Left colon (tissue), 2 donors: Measurements from ENCODE around the gene TFDP3. TPM values are rescaled to one million over a fixed set of nuclear protein-coding genes. Genes with fewer than 3 reads are reported as not detected.

Experiments
- ATAC-seq: fragments of 200-7000 bp; cut with Tn5 transposase; one replicate; pipeline ENCODE4 v1.9.1; 2020; ENCODE audit warnings: mild to moderate bottlenecking, moderate library complexity
- DNase-seq, 2 donors: peaks; one replicate each; pipeline ENCODE4 v3.0.0-alpha.2; 2020
- intact Hi-C, 2 donors: fragments of 100-400 bp; cut with DNase I in 1 of 2; cut with micrococcal nuclease in 1 of 2; formaldehyde crosslinking; loops; one replicate each; pipeline versions ENCODE4 v1.11.2 to v1.14.0; 2022; cut with DNase I, micrococcal nuclease
- long read RNA-seq: library from polyadenylated mRNA; unstranded; transcript quantifications from one replicate; pipeline ENCODE4 v2.0.0, GENCODE V29; 2021
- total RNA-seq, 2 donors: library from RNA; stranded (reverse); fragmentation: NEBNext Ultra II Directional; extraction: Animal tissue kit (Norgen Biotek cat#: 25700); gene quantifications; one replicate each; pipeline ENCODE4 v1.2.1, GENCODE V29; 2021
- donor health status: DM: no; HTN: no; CAD: no.
- donor health status: DM: yes; HTN: yes; CAD: no.

Gene TFDP3, protein sequence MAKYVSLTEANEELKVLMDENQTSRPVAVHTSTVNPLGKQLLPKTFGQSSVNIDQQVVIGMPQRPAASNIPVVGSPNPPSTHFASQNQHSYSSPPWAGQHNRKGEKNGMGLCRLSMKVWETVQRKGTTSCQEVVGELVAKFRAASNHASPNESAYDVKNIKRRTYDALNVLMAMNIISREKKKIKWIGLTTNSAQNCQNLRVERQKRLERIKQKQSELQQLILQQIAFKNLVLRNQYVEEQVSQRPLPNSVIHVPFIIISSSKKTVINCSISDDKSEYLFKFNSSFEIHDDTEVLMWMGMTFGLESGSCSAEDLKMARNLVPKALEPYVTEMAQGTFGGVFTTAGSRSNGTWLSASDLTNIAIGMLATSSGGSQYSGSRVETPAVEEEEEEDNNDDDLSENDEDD
- total RNA-seq, result not detected
- long read RNA-seq, result 0 reads

DNA sequence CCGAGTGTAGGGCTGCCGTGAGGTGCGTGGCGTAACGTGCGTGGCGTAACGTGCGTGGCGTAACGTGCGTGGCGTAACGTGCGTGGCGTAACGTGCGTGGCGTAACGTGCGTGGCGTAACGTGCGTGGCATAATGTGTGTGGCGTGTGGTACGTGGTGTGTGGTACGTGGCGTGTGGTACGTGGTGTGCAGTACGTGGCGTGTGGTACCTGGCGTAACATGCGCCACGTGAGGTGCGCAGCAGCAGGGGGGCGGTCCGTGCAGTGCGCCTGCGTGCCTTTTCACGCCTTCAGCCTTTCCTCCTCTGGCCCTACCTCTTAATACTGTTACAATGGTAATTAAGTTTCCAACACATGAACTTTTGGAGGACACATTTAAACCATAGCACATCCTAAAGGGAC, at the start of gene TFDP3:
TFDP3 (minus strand) TSS at position 26 of the 400 bp plus-strand sequence. CDS start 95 bp downstream, outside the sequence.
- intact Hi-C loops, result no loop called here
- ATAC-seq, result no peak
- DNase-seq, result no peak

- no peak for ATAC-seq
- DNase-seq, result no peak
- intact Hi-C loops, result no loop called here
Observed at GRCh38 chrX:133267621-133268020, 49.5 kb upstream of the TFDP3 start.

DNA sequence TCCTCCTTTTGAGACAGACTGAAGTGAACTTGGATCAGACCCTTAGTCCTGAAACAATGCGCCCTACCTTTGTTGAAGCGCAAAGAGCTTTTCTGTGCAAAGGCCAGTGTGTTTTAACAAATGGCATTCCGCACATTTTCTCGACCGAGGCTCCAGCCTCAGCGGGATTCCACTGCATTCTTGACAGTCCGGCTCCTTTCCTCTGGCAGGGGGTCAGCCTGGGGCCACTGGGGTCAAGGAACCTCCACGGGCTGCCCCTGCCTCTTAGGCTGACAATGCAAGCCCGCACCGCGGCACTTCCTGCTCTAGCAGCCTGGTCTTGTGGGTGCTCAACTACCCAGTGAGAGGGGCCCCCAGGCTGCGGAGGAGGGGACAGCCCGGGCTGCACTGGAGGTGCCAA, 47.2 kb upstream of the TFDP3 start:
- no peak for ATAC-seq
- intact Hi-C loops, result no loop called here
- DNase-seq, result no peak

DNA sequence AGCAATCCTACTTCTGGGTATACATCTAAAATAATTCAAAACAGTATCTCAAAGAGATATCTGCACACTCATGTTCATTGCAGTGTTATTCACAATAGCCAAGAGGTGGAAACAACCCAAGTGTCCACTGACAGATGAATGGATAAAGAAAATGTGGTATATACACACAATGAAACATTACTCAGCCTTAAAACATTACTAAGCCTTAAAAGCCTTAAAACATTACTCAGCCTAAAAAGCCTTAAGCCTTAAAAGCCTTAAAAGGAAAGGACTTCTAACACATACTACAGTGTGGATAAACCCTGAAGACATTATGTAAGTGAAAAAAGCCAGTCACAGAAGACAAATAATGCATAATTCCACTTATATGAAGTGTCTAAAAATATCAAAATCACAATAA, 40.3 kb upstream of the TFDP3 start:
- DNase-seq (no peak), ATAC-seq (no peak)
- intact Hi-C loops, result no loop called here

DNA sequence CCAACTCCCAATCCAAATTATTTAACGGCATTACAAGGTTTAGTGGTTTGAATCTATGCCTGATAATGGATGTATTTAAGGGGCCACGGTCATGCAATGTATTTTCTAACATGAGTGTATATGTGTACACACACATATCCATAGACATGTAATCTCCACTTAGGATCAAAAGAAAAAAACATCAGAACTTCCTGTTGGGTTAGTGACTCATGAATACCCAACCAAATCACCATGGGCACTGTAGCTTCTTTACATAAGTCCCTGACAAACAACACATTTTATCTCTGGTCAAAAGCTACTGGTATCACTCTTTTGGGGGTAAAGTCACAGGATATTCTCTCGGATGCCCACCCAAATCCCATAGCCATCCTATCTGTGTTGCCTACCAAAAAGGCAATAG, 36.5 kb upstream of the TFDP3 start:
- intact Hi-C loops, result no loop called here
- DNase-seq (no peak), ATAC-seq (no peak)

GRCh38 chrX:133251204-133251603, 33.0 kb upstream of the TFDP3 start:
- intact Hi-C loops, result no loop called here
- DNase-seq (no peak), ATAC-seq (no peak)

DNA sequence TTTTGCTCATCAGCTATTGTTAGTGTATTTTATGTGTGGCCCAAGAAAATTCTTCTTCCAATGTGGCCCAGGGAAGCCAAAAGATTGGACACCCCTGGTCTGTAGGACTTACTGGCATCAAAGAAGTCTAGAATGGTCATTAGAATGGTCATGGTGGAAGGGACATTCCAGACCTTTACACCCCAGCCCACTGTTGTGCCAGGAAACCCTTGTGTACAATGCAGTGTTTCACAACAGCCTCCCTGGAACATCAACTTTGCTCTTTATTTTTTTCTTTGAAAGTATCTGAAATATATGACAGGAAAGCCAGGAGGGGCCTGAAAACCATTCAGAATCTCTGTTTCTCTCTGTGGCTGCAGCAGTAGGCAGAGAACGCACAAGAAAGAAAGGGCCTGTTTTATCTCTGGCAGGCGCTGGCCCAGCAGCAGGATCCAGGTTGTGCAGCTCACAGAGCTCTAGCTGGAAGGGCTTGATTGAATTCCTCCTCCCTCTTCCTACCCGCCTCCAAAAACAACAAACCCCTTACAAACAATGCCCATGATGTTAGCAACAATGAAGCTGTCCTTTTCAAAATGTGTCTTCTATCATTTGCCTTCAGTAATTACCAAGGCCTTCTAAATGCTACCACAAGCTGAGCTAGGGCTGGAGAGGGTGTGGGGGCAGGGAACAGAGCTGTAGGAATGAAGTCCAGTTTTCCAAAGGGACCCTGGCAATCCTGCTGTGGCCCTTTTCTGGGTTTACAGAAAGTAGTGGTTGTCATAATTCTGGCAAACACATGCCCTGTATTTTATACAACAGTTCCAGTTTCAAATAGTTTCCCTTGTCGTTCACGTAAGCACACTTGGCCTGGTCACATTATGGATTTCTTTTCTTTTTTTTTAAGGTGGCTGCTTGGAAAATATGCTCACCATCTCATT, 32.3 kb upstream of the TFDP3 start:
- intact Hi-C loops, result no loop called here
- DNase-seq (no peak), ATAC-seq (no peak)

DNA sequence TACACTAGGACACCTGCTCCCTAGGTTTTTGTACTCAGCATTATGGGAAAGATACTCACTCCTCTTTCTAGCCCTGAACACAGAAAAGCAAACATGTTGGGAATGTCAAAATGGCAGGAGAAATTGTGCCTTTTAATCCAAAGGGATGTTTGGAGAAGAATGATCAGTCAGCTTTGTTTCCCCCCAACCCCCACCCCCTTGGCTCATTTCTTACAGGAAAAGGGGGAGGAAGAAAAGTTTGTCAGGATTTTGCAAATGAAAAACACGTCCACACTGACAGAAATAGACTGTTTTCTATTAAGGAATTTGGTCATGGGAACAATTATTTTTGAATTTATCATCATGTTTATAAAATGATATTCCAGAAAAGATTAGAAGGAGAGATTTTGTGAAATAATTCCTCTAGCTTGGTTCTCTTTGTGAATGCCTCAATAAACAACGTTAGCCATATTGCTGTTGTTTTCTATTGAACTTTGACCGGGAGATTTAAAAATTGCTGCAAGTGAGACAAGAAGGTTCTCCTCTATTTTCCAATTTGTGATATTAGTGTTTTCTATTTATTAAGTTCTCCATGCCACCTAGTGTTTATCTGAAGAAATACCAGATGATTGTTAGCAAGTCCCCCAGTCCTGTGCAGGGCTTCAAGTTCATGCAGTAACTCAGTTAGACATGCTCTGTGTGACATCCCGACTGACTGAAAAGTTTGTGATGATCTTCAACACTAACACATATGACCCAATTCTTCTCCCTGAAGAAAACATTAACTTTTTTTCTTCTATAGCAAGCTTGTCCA, 31.3 kb upstream of the TFDP3 start:
- intact Hi-C loops, result no loop called here
- no peak for ATAC-seq
- no peak for DNase-seq

DNA sequence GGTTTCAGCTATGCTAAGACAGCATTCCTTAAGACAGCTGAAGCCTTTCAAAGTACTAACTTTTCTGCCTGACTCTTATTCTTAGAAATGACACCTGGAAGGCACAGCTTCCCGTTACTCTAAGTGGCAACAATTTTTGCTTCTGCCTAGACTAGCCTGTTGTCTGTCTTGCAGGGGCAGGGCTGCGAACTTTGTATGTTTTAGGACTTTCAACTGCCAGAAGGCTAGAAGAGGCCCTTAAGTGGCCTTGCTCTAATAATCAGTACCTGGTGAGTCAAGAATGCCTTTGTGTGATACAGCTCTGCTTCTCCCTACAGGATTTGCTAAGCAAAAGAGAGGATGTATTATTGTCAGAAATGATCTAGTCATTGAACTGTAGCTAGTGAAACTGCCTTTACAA, 30.0 kb upstream of the TFDP3 start:
- intact Hi-C loops, result no loop called here
- ATAC-seq (no peak), DNase-seq (no peak)

DNA sequence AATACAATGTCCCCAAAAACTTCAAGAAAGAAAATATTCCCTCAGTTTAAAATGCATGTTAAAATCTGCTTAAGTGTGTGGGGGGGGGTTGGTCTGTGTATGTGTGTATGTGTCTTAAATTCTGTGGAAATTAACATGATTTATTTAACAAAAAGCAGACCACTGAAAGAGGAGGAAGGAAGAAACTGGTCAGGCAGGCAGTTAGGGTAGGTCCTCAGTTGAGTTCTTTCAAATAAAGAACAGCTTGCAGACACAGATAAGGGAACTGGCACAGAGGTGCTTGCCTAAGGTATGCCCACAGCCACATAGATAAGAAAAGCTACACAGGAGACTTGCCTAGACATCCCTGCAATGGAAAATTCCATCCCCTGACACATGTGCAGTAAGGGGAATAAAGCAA, 28.8 kb upstream of the TFDP3 start:
- DNase-seq (no peak), ATAC-seq (no peak)
- intact Hi-C loops, result no loop called here

- no peak for DNase-seq
- ATAC-seq, result no peak
- intact Hi-C loops, result no loop called here
Observed at GRCh38 chrX:133235830-133236229, 17.7 kb upstream of the TFDP3 start.

DNA sequence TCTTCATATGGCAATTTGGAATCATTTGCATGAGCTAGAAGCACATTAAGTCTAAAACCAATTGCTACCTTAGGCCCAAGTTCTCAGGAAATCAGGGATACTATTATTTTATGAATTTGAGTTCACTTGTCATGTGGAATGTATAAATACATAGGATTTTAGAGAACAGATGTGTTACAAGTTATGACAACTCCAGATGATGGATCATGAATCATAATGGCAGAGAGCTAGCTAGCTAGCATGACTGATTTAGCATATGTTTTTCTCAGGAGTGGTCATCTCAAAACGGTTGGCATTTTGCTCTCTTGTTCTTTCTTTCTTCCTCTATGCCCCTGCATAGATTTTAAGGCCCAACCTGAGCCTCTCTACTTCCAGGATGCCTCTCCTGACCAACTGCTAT, 14.2 kb upstream of the TFDP3 start:
- DNase-seq, result no peak
- intact Hi-C loops, result no loop called here
- ATAC-seq, result no peak

- intact Hi-C loops, result no loop called here
- ATAC-seq, result no peak
- no peak for DNase-seq
Observed at GRCh38 chrX:133229361-133229760, 11.2 kb upstream of the TFDP3 start.

DNA sequence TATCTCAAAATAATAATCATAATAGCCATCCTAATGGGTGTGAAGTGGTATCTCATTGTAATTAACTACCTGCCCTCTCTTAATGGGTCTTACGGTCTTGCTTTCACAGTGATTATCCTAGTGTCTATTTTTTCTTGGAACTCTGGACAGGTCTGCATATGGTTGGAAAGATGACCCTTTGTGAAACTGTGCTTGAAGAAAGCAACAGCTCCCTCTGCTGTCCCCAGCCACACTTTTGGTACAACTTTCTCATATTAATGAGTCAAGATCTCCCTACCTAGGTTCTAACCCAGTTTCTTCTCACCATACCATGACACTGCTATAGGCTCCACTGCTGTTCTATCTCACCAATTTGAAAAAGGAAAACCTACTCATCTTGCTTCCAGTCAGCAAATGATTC, 2.4 kb downstream of the TFDP3 start:
- peak in 1 of 2 donors; percentile 35 for DNase-seq

GRCh38 chrX:133215017-133215416, 3.1 kb downstream of the TFDP3 start:
- ATAC-seq (no peak), DNase-seq (no peak)
- intact Hi-C loops, result no loop called here

More for the DNA sequence above, 2.4 kb downstream of the TFDP3 start:
- intact Hi-C loops, result no loop called here
- ATAC-seq, result peak; percentile 48

- intact Hi-C loops, result no loop called here
- DNase-seq (no peak), ATAC-seq (no peak)
Observed at GRCh38 chrX:133214301-133214700, 3.9 kb downstream of the TFDP3 start.

DNA sequence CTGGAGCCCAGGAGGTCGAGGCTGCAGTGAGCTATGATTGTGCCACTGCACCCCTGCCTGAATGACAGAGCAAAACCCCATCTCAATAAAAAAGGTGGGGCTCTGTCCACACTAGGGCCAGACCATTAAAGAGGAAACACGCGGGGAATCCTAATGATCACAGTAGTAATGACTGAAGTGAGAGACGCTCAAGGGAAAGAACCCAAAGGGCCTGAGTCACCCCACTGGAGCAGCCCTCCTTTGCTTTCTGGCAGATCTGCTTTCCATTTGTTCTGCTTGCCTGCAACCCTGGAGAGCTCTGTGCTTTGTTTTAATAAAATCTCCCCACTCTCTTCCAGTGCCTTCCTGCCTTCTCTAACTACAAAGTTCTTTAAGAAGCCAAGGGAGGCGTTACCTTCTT, 5.0 kb downstream of the TFDP3 start:
- DNase-seq (no peak), ATAC-seq (no peak)
- intact Hi-C loops, result no loop called here

GRCh38 chrX:133207751-133208150, 10.4 kb downstream of the TFDP3 start:
- DNase-seq, result no peak
- intact Hi-C loops, result no loop called here
- no peak for ATAC-seq

DNA sequence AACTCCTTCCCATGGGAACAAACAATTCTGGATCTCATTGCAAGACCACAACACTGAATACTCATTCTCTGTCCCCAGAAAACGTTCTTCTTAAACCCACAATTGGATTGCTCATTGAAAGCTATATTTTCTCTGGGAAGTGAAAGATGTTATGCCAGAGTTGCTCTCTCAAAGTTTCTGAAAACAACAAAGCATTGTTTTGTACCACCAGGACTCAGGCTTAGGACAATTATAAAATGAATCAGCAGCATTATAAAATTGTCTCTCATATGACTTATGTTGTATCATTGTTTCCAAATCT, 26.5 kb downstream of the TFDP3 start:
- ATAC-seq (no peak), DNase-seq (no peak)
- intact Hi-C loops, result no loop called here
